ENCODE results near the gene FRYL.
"Not testable (repeated sequence)": the region's sequence is repeated elsewhere in the genome, so short reads cannot be mapped to it uniquely, and the experiment has no call there.

The FRYL gene

GRCh38 chr4:48748949-48749596 is 31.0 kb downstream of the FRYL start:
- Histone ChIP-seq H3K4me3 (ENCODE audit: low read length) (no peak overlapping the region), H3K9me3 (ENCODE audit: control insufficient read depth, insufficient read depth, low read length) (no peaks in the 10 kb centered on the region), H3K27ac (ENCODE audit: low read length) (no peak overlapping the region), H3K36me3 (ENCODE audit: control insufficient read depth, insufficient read depth, low read length) (no peaks in the 10 kb centered on the region), H3K4me1 (ENCODE audit: control insufficient read depth, insufficient read depth, low read length) (peaks cover 4% of the 10 kb centered on the region), H3K27me3 (ENCODE audit: control insufficient read depth, insufficient read depth, low read length) (no peaks in the 10 kb centered on the region)
- DNase-seq (ENCODE audit: low read depth, low spot score), result no peak
- WGBS (ENCODE audit: insufficient coverage, insufficient read length), result no CpG with 5 or more reads among the region's 11 CpGs

GRCh38 chr4:48746608-48747362 is 33.3 kb downstream of the FRYL start:
- no CpG with 5 or more reads among the region's 4 CpGs for WGBS (ENCODE audit: insufficient coverage, insufficient read length)
- no peaks in the 10 kb centered on the region for H3K36me3 ChIP-seq (ENCODE audit: control insufficient read depth, insufficient read depth, low read length)
- H3K27ac ChIP-seq (ENCODE audit: low read length), result no peak overlapping the region
- no peaks in the 10 kb centered on the region for H3K9me3 ChIP-seq (ENCODE audit: control insufficient read depth, insufficient read depth, low read length)
- H3K4me3 ChIP-seq (ENCODE audit: low read length), result no peak overlapping the region
- H3K4me1 ChIP-seq (ENCODE audit: control insufficient read depth, insufficient read depth, low read length), result peaks cover 4% of the 10 kb centered on the region
- DNase-seq (ENCODE audit: low read depth, low spot score), result no peak
- no peaks in the 10 kb centered on the region for H3K27me3 ChIP-seq (ENCODE audit: control insufficient read depth, insufficient read depth, low read length)

DNA sequence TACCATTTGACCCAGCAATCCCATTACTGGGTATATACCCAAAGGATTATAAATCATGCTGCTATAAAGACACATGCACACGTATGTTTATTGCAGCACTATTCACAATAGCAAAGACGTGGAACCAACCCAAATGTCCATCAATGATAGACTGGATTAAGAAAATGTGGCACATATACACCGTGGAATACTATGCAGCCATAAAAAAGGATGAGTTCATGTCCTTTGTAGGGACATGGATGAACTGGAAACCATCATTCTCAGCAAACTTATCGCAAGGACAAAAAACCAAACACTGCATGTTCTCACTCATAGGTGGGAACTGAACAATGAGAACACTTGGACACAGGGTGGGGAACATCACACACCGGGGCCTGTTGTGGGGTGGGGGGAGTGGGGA is 34.9 kb downstream of the FRYL start:
- WGBS (ENCODE audit: insufficient coverage, insufficient read length), result no CpG with 5 or more reads among the region's 5 CpGs
- H3K9me3 ChIP-seq (ENCODE audit: control insufficient read depth, insufficient read depth, low read length); H3K4me3 ChIP-seq (ENCODE audit: low read length); H3K36me3 ChIP-seq (ENCODE audit: control insufficient read depth, insufficient read depth, low read length); H3K4me1 ChIP-seq (ENCODE audit: control insufficient read depth, insufficient read depth, low read length); H3K27me3 ChIP-seq (ENCODE audit: control insufficient read depth, insufficient read depth, low read length); DNase-seq (ENCODE audit: low read depth, low spot score); H3K27ac ChIP-seq (ENCODE audit: low read length): not testable (repeated sequence)

- H3K4me3 ChIP-seq (ENCODE audit: low read length), result no peak overlapping the region
- no peaks in the 10 kb centered on the region for H3K9me3 ChIP-seq (ENCODE audit: control insufficient read depth, insufficient read depth, low read length)
- H3K4me1 ChIP-seq (ENCODE audit: control insufficient read depth, insufficient read depth, low read length), result peaks cover 4% of the 10 kb centered on the region
- no peaks in the 10 kb centered on the region for H3K36me3 ChIP-seq (ENCODE audit: control insufficient read depth, insufficient read depth, low read length)
- DNase-seq (ENCODE audit: low read depth, low spot score), result no peak
- no peak overlapping the region for H3K27ac ChIP-seq (ENCODE audit: low read length)
- no peaks in the 10 kb centered on the region for H3K27me3 ChIP-seq (ENCODE audit: control insufficient read depth, insufficient read depth, low read length)
These were observed 37.7 kb downstream of the FRYL start for GRCh38 chr4:48742412-48742811.

- Histone ChIP-seq H3K27ac (ENCODE audit: low read length) (no peak overlapping the region), H3K27me3 (ENCODE audit: control insufficient read depth, insufficient read depth, low read length) (no peaks in the 10 kb centered on the region), H3K4me1 (ENCODE audit: control insufficient read depth, insufficient read depth, low read length) (no peaks in the 10 kb centered on the region), H3K36me3 (ENCODE audit: control insufficient read depth, insufficient read depth, low read length) (no peaks in the 10 kb centered on the region), H3K4me3 (ENCODE audit: low read length) (no peak overlapping the region), H3K9me3 (ENCODE audit: control insufficient read depth, insufficient read depth, low read length) (no peaks in the 10 kb centered on the region)
- WGBS (ENCODE audit: insufficient coverage, insufficient read length), result no CpG with 5 or more reads among the region's 3 CpGs
- no peak for DNase-seq (ENCODE audit: low read depth, low spot score)
These were observed 40.5 kb downstream of the FRYL start for GRCh38 chr4:48739560-48740019.

- Histone ChIP-seq H3K27me3 (ENCODE audit: control insufficient read depth, insufficient read depth, low read length) (no peaks in the 10 kb centered on the region), H3K4me1 (ENCODE audit: control insufficient read depth, insufficient read depth, low read length) (no peaks in the 10 kb centered on the region), H3K4me3 (ENCODE audit: low read length) (no peak overlapping the region), H3K36me3 (ENCODE audit: control insufficient read depth, insufficient read depth, low read length) (no peaks in the 10 kb centered on the region), H3K9me3 (ENCODE audit: control insufficient read depth, insufficient read depth, low read length) (no peaks in the 10 kb centered on the region), H3K27ac (ENCODE audit: low read length) (no peak overlapping the region)
- WGBS (ENCODE audit: insufficient coverage, insufficient read length), result no CpG with 5 or more reads among the region's 3 CpGs
- no peak for DNase-seq (ENCODE audit: low read depth, low spot score)
These were observed 41.2 kb downstream of the FRYL start for GRCh38 chr4:48738856-48739255.

DNA sequence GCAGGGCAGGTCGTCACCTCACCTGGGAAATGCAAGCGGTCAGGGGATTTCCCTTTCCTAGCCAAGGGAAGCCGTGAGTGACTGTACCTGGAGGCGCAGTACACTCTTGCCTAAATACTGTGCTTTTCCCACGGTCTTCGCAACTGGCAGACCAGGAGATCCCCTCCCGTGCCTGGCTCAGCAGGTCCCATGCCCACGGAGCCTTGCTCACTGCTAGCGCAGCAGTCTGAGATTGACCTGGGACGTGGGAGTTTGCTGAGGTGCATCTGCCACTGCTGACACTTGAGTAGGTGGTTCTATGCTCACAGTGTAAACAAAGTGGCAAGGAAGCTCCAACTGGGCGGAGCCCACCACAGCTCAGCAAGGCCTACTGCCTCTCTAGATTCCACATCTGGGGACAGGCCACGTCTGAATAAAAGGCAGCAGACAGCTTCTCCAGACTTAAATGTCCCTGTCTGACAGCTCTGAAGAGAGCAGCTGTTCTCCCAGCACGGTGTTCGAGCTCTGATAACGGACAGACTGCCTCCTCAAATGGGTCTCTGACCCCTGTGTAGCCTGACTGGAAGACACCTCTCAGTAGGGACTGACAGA is 51.1 kb downstream of the FRYL start:
- not testable (repeated sequence) for H3K27ac ChIP-seq (ENCODE audit: low read length); H3K9me3 ChIP-seq (ENCODE audit: control insufficient read depth, insufficient read depth, low read length); H3K4me3 ChIP-seq (ENCODE audit: low read length); H3K36me3 ChIP-seq (ENCODE audit: control insufficient read depth, insufficient read depth, low read length); H3K27me3 ChIP-seq (ENCODE audit: control insufficient read depth, insufficient read depth, low read length); DNase-seq (ENCODE audit: low read depth, low spot score); H3K4me1 ChIP-seq (ENCODE audit: control insufficient read depth, insufficient read depth, low read length)
- no CpG with 5 or more reads among the region's 15 CpGs for WGBS (ENCODE audit: insufficient coverage, insufficient read length)

DNA sequence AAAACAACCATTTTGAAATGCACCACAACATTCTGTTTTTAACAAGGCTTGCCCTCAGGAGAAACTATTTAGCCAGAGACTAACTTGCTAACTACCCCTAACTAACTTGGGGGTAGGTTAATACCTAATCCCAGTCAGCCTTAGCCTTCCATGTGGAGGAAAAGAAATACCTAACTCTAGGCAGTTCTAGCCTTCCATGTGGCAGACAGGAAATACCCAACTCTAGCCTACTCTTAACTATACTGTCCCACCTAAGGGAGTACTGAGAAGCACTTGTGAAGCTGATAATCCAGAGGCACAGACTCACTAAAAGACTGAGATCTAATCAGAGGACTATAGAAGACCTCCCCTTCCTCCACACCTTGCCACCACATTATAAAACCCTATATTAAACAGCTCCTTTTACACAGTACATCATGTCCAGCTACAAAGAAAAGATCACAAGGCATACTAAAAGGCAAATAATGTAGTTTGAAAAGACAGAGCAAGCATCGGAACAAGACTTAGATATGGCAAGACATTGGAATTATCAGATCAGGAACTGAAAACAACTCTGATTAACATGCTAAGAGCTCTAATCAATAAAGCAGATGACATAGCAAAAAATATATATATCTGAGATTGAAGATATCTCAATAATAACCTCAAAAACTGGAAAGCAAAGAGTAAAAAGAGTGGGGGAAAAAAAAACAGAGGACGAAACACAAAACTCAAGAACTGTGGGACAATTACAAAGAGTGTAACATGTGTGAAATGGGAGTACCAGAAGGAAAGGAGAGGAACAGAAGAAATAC is 52.2 kb downstream of the FRYL start:
- H3K9me3 ChIP-seq (ENCODE audit: control insufficient read depth, insufficient read depth, low read length), result no peaks in the 10 kb centered on the region
- H3K4me3 ChIP-seq (ENCODE audit: low read length), result no peak overlapping the region
- no CpG with 5 or more reads among the region's 2 CpGs for WGBS (ENCODE audit: insufficient coverage, insufficient read length)
- H3K27me3 ChIP-seq (ENCODE audit: control insufficient read depth, insufficient read depth, low read length), result no peaks in the 10 kb centered on the region
- H3K27ac ChIP-seq (ENCODE audit: low read length), result no peak overlapping the region
- no peak for DNase-seq (ENCODE audit: low read depth, low spot score)
- peaks cover 1% of the 10 kb centered on the region for H3K4me1 ChIP-seq (ENCODE audit: control insufficient read depth, insufficient read depth, low read length)
- no peaks in the 10 kb centered on the region for H3K36me3 ChIP-seq (ENCODE audit: control insufficient read depth, insufficient read depth, low read length)

- DNase-seq (ENCODE audit: low read depth, low spot score), result no peak
- no peak overlapping the region for H3K4me3 ChIP-seq (ENCODE audit: low read length)
- H3K36me3 ChIP-seq (ENCODE audit: control insufficient read depth, insufficient read depth, low read length), result no peaks in the 10 kb centered on the region
- no peak overlapping the region for H3K27ac ChIP-seq (ENCODE audit: low read length)
- no peaks in the 10 kb centered on the region for H3K9me3 ChIP-seq (ENCODE audit: control insufficient read depth, insufficient read depth, low read length)
- WGBS (ENCODE audit: insufficient coverage, insufficient read length), result no CpG with 5 or more reads among the region's 7 CpGs
- H3K27me3 ChIP-seq (ENCODE audit: control insufficient read depth, insufficient read depth, low read length), result no peaks in the 10 kb centered on the region
- H3K4me1 ChIP-seq (ENCODE audit: control insufficient read depth, insufficient read depth, low read length), result peaks cover 1% of the 10 kb centered on the region
These were observed 54.7 kb downstream of the FRYL start for GRCh38 chr4:48725414-48725813.

Measured in iPS DF 6.9 (cell line).